ENCODE measurements around the gene ARHGDIB. TPM values are rescaled to one million over a fixed set of nuclear protein-coding genes. Genes with fewer than 3 reads are reported as not detected.

The ARHGDIB gene
- total RNA-seq, 4 donors from 2014 or later = 20.6 to 88.6 (median 44.0) TPM

DNA sequence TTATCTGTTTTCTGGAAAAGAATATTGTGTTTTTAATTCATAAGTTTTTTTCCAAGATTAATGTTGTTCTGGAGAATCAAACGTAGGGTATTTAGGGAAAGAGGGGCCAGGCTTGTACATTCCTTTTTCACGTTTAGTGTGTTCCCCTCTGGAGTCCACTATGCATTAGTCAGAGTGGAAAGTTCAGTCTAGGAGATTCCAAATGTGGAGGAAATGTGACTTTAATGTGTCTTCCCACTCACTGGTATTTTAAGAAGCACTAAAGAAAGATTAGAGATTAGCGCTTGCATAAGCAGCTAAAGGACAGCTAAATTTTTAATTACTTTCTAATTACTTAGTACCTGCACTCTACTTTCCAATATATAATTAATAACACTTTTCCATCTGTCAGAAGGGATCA, 7.1 kb upstream of the ARHGDIB start:
- no peak overlapping the region for H3K27ac ChIP-seq
- no peaks in the 10 kb centered on the region for H3K9me3 ChIP-seq
- H3K4me1 ChIP-seq = no peaks in the 10 kb centered on the region
- intact Hi-C loops (cut with DNase I; ENCODE audit: low total_unique reads) (no loop called here), in situ Hi-C loops (cut with MboI; ENCODE audit: low sequenced_read_pairs in 4 of 4) (no loop called here)
- H3K36me3 ChIP-seq = no peaks in the 10 kb centered on the region
- no peak overlapping the region for H3K4me3 ChIP-seq
- DNase-seq = no peak
- TF ChIP-seq POLR2A (IDR thresholded peaks at IDR 0.05) = no peak
- TF ChIP-seq CTCF (IDR thresholded peaks at IDR 0.05 in 4 of 5, conservative IDR thresholded peaks at IDR 0.05 in 1 of 5) = no peak
- ATAC-seq = no peak
- H3K27me3 ChIP-seq = no peaks in the 10 kb centered on the region

- DNase-seq (no peak), ATAC-seq (no peak)
- Histone ChIP-seq H3K36me3 (no peaks in the 10 kb centered on the region), H3K4me3 (no peak overlapping the region), H3K27ac (no peak overlapping the region), H3K9me3 (no peaks in the 10 kb centered on the region), H3K27me3 (no peaks in the 10 kb centered on the region), H3K4me1 (no peaks in the 10 kb centered on the region)
- TF ChIP-seq POLR2A (IDR thresholded peaks at IDR 0.05) (no peak), CTCF (IDR thresholded peaks at IDR 0.05 in 4 of 5, conservative IDR thresholded peaks at IDR 0.05 in 1 of 5) (no peak)
- in situ Hi-C loops (cut with MboI; ENCODE audit: low sequenced_read_pairs in 4 of 4) = no loop called here
- intact Hi-C loops (cut with DNase I; ENCODE audit: low total_unique reads) = no loop called here
Observed at GRCh38 chr12:14965221-14965620, 3.8 kb upstream of the ARHGDIB start.

DNA sequence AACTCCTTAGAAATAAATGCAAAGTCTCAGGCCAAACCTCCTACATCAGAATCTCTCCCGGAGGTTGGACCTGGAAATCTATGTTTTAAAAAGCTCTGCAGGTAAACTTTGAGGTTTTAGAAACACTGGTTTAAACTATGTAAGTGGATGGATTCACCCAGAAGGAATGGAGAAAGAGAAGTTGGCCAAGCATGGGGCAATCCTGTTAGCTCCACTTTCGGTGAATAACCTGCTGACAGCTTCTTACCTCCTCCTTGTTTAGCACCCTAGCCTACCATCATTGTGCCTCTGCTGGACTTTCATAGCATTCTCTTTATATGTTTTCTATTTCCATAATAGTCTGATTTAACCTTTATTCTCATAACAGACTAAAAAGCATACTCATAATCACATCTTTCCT, 3.0 kb upstream of the ARHGDIB start:
- Histone ChIP-seq H3K27ac (no peak overlapping the region), H3K36me3 (no peaks in the 10 kb centered on the region), H3K27me3 (no peaks in the 10 kb centered on the region), H3K4me1 (no peaks in the 10 kb centered on the region), H3K4me3 (no peak overlapping the region), H3K9me3 (no peaks in the 10 kb centered on the region)
- no peak for TF ChIP-seq CTCF (IDR thresholded peaks at IDR 0.05 in 4 of 5, conservative IDR thresholded peaks at IDR 0.05 in 1 of 5)
- no peak for TF ChIP-seq POLR2A (IDR thresholded peaks at IDR 0.05)
- in situ Hi-C loops (cut with MboI; ENCODE audit: low sequenced_read_pairs in 4 of 4) (no loop called here), intact Hi-C loops (cut with DNase I; ENCODE audit: low total_unique reads) (no loop called here)
- ATAC-seq (no peak), DNase-seq (no peak)

- in situ Hi-C loops (cut with MboI; ENCODE audit: low sequenced_read_pairs in 4 of 4) (no loop called here), intact Hi-C loops (cut with DNase I; ENCODE audit: low total_unique reads) (no loop called here)
- Histone ChIP-seq H3K4me1 (no peaks in the 10 kb centered on the region), H3K9me3 (no peaks in the 10 kb centered on the region), H3K4me3 (no peak overlapping the region), H3K27ac (peak overlapping the region in 1 of 4 donors; percentile 72), H3K27me3 (no peaks in the 10 kb centered on the region), H3K36me3 (no peaks in the 10 kb centered on the region)
- DNase-seq = no peak
- ATAC-seq = no peak
- TF ChIP-seq POLR2A (IDR thresholded peaks at IDR 0.05) (no peak), CTCF (IDR thresholded peaks at IDR 0.05 in 4 of 5, conservative IDR thresholded peaks at IDR 0.05 in 1 of 5) (no peak)
Observed at GRCh38 chr12:14963520-14963919, 2.1 kb upstream of the ARHGDIB start.

DNA sequence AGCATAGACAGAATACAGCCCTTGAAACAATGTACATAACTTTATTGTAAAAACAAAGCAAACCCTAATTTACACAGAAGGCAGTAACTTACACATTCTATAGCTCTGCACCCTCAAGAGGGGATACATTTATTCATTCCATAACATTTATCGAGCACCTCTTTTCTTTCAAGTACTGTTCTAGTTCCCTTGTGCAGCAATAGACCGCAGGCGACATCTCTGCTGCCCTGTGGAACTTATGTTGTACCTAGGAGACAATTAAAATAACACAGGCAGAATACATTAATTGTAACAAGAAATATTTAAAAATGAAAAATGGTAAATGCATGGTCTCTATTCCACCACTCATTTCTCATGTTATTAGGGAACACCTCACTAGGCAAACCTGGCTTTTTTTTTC, 1.4 kb upstream of the ARHGDIB start:
- in situ Hi-C loops (cut with MboI; ENCODE audit: low sequenced_read_pairs in 4 of 4) (no loop called here), intact Hi-C loops (cut with DNase I; ENCODE audit: low total_unique reads) (no loop called here)
- ATAC-seq = no peak
- Histone ChIP-seq H3K4me1 (no peaks in the 10 kb centered on the region), H3K27ac (peak overlapping the region; percentile 66 to 72 (median 69)), H3K4me3 (no peak overlapping the region), H3K27me3 (no peaks in the 10 kb centered on the region), H3K36me3 (no peaks in the 10 kb centered on the region), H3K9me3 (no peaks in the 10 kb centered on the region)
- no peak for DNase-seq
- TF ChIP-seq CTCF (IDR thresholded peaks at IDR 0.05 in 4 of 5, conservative IDR thresholded peaks at IDR 0.05 in 1 of 5) (no peak), POLR2A (IDR thresholded peaks at IDR 0.05) (no peak)

All from gastrocnemius medialis (tissue), 4 donors.